Pulmonary artery endothelial cell (primary cell): ENCODE measurements around the gene ITPR1. TPM values are rescaled to one million over a fixed set of nuclear protein-coding genes. Genes with fewer than 3 reads are reported as not detected.

ENCODE experiments used
- DNase-seq: peaks from one replicate; pipeline ENCODE4 v3.0.0-alpha.2; 2011; ENCODE audit warnings: low read depth, low spot score
- total RNA-seq: library from RNA; depleted of rRNA; stranded (reverse); fragments of >200 nt; gene quantifications from 2 replicates; pipeline ENCODE4 v1.2.3, GENCODE V29; 2014

ITPR1 gene
- total RNA-seq, 1 donor from 2014 or later, result 15.2 TPM

- no peak for DNase-seq
Measured at GRCh38 chr3:4883011-4883410, 389.9 kb downstream of the ITPR1 start.

GRCh38 chr3:4884888-4885287 lies 391.7 kb downstream of the ITPR1 start:
- DNase-seq, result no peak

GRCh38 chr3:4885316-4885715 lies 392.2 kb downstream of the ITPR1 start:
- no peak for DNase-seq

GRCh38 chr3:4886448-4886847 lies 393.3 kb downstream of the ITPR1 start:
- DNase-seq, result no peak

GRCh38 chr3:4887177-4887576 lies 394.0 kb downstream of the ITPR1 start:
- DNase-seq, result no peak

GRCh38 chr3:4888913-4889846 lies 396.0 kb downstream of the ITPR1 start:
- DNase-seq, result no peak

- DNase-seq, result no peak
Measured at GRCh38 chr3:4889896-4890295, 396.7 kb downstream of the ITPR1 start.

- DNase-seq, result no peak
Measured at GRCh38 chr3:4894891-4895530, 401.9 kb downstream of the ITPR1 start.

- DNase-seq, result no peak
Measured at GRCh38 chr3:4895838-4896237, 402.7 kb downstream of the ITPR1 start.

Other genes starting within 250 kb of the ITPR1 start
- 7.2 and 13.7 TPM in 2 replicates for gene SETMAR, start 190.0 kb upstream of the ITPR1 start, total RNA-seq
- gene SUMF1, start 26.1 kb upstream of the ITPR1 start, total RNA-seq, result 57.6 and 61.2 TPM in 2 replicates